Stimulated activated CD8-positive, alpha-beta memory T cell treated with anti-CD3 and anti-CD28 coated beads, Interleukin-15, amount 100 ng/mL, for 48 hours (primary cell): ENCODE results near the gene ATP4B.
"Not testable (repeated sequence)": the region's sequence is repeated elsewhere in the genome, so short reads cannot be mapped to it uniquely, and the experiment has no call there.

Source experiments
- DNase-seq, 2 donors: peaks; one replicate each; pipeline ENCODE4 v3.0.0-alpha.2; 2020; ENCODE audit warnings: low read depth in 2 of 2

The ATP4B gene

DNA sequence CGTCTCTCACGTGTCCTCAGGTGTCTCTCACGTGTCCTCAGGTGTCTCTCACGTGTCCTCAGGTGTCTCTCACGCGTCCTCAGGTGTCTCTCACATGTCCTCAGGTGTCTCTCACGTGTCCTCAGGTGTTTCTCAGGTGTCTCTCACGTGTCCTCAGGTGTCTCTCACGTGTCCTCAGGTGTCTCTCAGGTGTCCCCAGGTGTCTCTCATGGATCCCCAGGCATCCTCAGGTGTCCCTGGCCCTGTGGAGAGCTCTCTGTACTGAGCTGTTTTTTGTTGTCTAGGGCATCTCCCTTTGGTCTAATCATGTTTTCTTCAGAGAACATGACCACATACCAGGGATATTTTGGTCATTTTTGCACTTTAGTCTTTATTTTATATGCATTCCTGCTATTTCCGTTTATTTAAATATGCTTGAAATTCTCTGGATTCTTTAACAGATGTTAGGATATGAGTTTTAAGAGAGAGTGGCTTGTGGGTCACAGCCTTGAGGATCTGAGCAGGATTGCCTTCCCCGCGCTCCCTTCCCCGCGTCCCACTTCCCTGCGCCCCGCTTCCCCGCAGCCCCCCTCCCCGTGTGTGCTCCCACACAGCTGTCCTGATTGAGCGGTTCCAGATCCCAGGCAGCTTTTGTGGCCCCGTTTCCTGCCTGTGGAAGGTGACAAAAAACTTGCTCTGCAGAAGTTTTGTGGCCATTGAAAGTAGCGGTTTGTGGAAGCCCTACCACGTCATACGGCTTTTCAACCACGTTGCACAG lies 31.9 kb downstream of the ATP4B start:
- DNase-seq = no peak

DNA sequence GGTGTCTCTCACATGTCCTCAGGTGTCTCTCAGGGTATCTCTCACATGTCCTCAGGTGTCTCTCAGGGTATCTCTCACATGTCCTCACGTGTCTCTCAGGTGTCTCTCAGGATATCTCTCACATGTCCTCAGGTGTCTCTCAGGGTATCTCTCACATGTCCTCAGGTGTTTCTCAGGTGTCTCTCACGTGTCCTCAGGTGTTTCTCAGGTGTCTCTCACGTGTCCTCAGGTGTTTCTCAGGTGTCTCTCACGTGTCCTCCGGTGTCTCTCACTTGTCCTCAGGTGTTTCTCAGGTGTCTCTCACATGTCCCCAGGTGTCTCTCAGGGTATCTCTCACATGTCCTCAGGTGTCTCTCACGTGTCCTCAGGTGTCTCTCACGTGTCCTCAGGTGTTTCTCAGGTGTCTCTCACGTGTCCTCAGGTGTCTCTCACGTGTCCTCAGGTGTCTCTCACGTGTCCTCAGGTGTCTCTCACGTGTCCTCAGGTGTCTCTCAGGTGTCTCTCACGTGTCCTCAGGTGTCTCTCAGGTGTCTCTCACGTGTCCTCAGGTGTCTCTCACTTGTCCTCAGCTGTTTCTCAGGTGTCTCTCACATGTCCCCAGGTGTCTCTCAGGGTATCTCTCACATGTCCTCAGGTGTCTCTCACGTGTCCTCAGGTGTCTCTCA lies 33.2 kb downstream of the ATP4B start:
- DNase-seq = not testable (repeated sequence)

DNA sequence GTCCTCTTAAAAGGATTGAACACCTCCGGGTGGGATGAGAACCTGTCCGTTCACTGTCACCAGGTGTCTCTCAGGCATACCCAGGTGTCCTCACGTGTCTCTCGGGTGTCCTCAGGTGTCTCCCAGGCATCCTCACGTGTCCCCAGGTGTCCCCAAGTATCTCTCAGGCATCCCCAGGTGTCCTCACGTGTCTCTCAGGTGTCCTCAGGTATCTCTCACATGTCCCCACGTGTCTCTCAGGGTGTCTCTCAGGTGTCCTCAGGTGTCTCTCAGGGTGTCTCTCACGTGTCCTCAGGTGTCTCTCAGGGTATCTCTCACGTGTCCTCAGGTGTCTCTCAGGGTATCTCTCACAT lies 33.8 kb downstream of the ATP4B start:
- no peak for DNase-seq

GRCh38 chr13:113623491-113624234 lies 34.3 kb downstream of the ATP4B start:
- DNase-seq = no peak

- DNase-seq = no peak
Measured at GRCh38 chr13:113622791-113623490, 35.1 kb downstream of the ATP4B start.

GRCh38 chr13:113621986-113622550 lies 35.9 kb downstream of the ATP4B start:
- not testable (repeated sequence) for DNase-seq

- DNase-seq = not testable (repeated sequence)
Measured at GRCh38 chr13:113621498-113621897, 36.5 kb downstream of the ATP4B start.

DNA sequence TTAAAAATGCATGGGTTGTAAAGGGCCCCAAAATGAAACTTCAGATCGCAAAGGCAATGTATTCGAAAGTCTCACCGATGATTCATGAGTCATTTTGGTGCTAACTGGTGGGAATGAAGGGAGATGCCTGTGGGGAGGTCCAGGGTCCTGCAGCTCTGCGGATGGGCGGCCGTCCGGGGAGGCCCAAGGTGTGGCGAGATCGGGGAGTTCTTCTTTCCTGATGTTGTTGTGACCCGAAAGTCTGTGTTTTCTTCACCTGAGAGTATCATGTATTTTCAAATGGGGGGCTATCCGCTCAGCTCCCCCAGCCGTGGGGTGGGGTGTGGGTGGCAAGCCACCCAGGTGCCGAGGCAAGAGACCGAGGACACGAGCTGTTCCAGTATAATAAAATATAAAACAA lies 37.0 kb downstream of the ATP4B start:
- DNase-seq = no peak

GRCh38 chr13:113620036-113620796 lies 37.8 kb downstream of the ATP4B start:
- DNase-seq = no peak

GRCh38 chr13:113618455-113618854 lies 39.5 kb downstream of the ATP4B start:
- no peak for DNase-seq

GRCh38 chr13:113617961-113618360 lies 40.0 kb downstream of the ATP4B start:
- DNase-seq = no peak

- DNase-seq = no peak
Measured at GRCh38 chr13:113616991-113617749, 40.8 kb downstream of the ATP4B start.

- no peak for DNase-seq
Measured at GRCh38 chr13:113616281-113616906, 41.6 kb downstream of the ATP4B start.

- DNase-seq = no peak
Measured at GRCh38 chr13:113613789-113614379, 44.1 kb downstream of the ATP4B start.

GRCh38 chr13:113612607-113613006 lies 45.4 kb downstream of the ATP4B start:
- DNase-seq = no peak

- no peak for DNase-seq
Measured at GRCh38 chr13:113611996-113612395, 46.0 kb downstream of the ATP4B start.

- no peak for DNase-seq
Measured at GRCh38 chr13:113610266-113610665, 47.7 kb downstream of the ATP4B start.

- DNase-seq = no peak
Measured at GRCh38 chr13:113609616-113610015, 48.4 kb downstream of the ATP4B start.

- DNase-seq = no peak
Measured at GRCh38 chr13:113608967-113609533, 48.9 kb downstream of the ATP4B start.
